ENCODE data around the gene PCBP2.

GRCh38 chr12:53485955-53486735 lies 34.2 kb downstream of the PCBP2 start:
- TF ChIP-seq CTCF (conservative IDR thresholded peaks at IDR 0.05; ENCODE audit: low read depth, low read length) = no peak
- no peak for TF ChIP-seq RCOR1 (IDR thresholded peaks at IDR 0.05; ENCODE audit: insufficient replicate concordance, low read length)
- TF ChIP-seq MXI1 (IDR thresholded peaks at IDR 0.05; ENCODE audit: borderline replicate concordance, low read depth, low read length) = no peak
- no peak for TF ChIP-seq RAD21 (IDR thresholded peaks at IDR 0.05; ENCODE audit: low read length)
- TF ChIP-seq ELK1 (IDR thresholded peaks at IDR 0.05; ENCODE audit: borderline replicate concordance, low read depth, low read length) = no peak
- TF ChIP-seq MAFK (IDR thresholded peaks at IDR 0.05; ENCODE audit: low read depth, low read length) = no peak
- TF ChIP-seq POLR2A (IDR thresholded peaks at IDR 0.05; ENCODE audit: low read depth, low read length) = no peak
- no peak for TF ChIP-seq SMC3 (IDR thresholded peaks at IDR 0.05; ENCODE audit: low read depth, low read length)
- no peak for TF ChIP-seq BHLHE40 (IDR thresholded peaks at IDR 0.05; ENCODE audit: low read depth, low read length)
- TF ChIP-seq CEBPB (IDR thresholded peaks at IDR 0.05; ENCODE audit: low read depth, low read length) = no peak
- no peak for TF ChIP-seq USF2 (IDR thresholded peaks at IDR 0.05; ENCODE audit: low read depth, low read length)

Data from IMR-90 (cell line).